ENCODE results near the gene PCSK6. TPM values are rescaled to one million over a fixed set of nuclear protein-coding genes. Genes with fewer than 3 reads are reported as not detected.

Gene PCSK6
- total and polyA plus RNA-seq, 2 of the 8 experiments (the other 6 are each of a cell fraction or from before 2014, with no cell fraction given), result 1.9 to 4.0 TPM

GRCh38 chr15:101397521-101398003 lies 91.9 kb downstream of the PCSK6 start (continued):
- no peak for TF ChIP-seq POU5F1 (IDR thresholded peaks at IDR 0.05; ENCODE audit: low read depth, low read length)
- TF ChIP-seq CTBP2 (IDR thresholded peaks at IDR 0.05; ENCODE audit: borderline replicate concordance, insufficient read depth, insufficient read length, low read length), result no peak
- TF ChIP-seq NANOG (IDR thresholded peaks at IDR 0.05; ENCODE audit: insufficient read depth, low read depth, low read length, poor library complexity, severe bottlenecking), result no peak
- TF ChIP-seq SUZ12 (IDR thresholded peaks at IDR 0.05; ENCODE audit: low read length), result no peak

All from H1 (cell line).